ENCODE data around the gene VSIG4. TPM values are rescaled to one million over a fixed set of nuclear protein-coding genes. Genes with fewer than 3 reads are reported as not detected.

The VSIG4 gene
- total RNA-seq, 1 donor from 2014 or later = 22.6 TPM

- no peak for DNase-seq
These were observed 15.8 kb downstream of the VSIG4 start for GRCh38 chrX:66024092-66024467.

DNA sequence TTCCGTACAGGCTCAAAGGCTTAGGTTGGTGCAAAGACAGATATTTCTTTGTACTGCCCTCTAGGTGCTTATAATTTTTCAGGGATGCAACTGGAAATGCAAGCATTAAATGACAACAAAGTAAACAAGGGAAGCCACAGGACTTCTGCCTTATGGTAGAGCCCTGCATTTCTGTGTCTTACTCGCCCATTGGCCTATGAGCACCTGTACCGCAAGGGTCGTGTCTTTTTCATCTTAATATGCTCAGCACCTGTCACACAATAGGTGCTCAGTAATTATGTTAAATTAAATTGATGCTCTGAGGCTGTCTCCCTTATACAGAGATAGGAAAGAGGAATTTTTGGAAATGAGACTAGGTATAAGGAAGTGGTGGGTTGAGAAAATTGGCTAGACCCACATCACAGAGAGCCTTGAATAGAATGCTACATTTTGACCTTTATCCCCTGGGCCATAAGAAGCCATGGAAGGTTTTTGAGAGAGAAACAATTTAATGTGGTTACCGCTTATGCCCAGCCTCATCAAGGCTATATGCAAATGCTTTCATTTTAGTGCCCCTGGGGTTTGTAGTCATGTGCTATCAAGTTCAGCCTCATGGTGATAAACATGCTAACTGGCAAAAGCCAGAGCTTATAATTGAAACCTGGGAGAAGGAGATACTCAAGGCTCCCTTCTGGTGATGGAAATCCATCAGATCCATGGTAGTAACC, 16.3 kb downstream of the VSIG4 start:
- no peak for DNase-seq

DNA sequence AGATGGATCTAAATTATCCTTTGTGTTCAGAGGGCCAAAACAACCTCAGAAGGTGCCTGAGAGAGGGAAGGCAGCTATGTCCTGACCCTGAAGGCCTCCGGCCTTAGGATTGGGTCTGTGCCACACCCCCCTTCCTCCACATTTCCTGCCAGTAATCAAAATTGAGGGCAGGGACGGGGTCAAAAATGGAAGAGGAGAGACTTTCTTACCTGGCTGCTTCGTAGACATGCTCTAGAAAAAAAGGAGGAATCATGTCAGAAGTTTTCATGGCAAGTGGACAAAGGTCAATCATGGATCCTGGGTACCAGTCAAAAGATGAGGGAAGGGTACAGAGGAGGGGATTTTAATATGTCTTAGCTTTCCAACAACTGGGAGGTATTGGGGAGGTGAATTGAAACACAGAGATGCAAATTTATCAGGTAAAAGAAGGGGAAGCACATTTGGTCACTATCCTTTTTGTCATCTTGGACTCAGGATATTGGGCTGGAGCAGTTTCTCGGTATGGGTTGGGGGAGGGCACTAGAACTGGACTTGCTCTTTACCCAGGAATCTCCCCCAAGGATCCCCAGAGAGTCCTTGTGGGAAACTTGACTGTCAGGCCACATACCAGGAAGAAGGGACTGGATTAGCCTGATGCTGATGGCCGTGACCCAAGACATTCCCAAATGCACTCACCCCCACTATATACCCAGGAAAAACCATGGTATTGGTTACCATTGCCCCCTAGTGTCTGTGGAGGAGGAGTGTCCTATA, 17.1 kb downstream of the VSIG4 start:
- no peak for DNase-seq

- DNase-seq = no peak
These were observed 17.9 kb downstream of the VSIG4 start for GRCh38 chrX:66021765-66022631.

- DNase-seq = no peak
These were observed 18.5 kb downstream of the VSIG4 start for GRCh38 chrX:66021401-66021764.

- no peak for DNase-seq
These were observed 19.1 kb downstream of the VSIG4 start for GRCh38 chrX:66020631-66021334.

DNA sequence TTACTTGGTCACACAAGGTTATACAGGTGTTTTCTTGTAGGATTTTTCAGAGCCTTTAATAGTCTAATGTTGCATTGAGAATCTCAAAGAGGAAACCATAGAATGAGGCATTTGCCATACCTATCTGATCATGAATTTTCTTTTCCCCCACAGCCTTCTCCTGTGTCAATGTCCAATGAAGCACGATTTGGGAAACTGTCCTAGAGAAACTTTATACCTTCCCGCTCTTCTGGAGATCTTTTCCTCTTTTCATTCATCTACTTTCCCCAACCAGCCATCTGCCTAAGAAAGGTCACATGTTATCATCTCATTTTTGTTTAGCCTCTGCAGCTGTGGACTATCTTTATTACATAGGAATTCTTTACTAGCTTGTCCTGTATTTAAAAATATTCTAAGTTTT, 19.9 kb downstream of the VSIG4 start:
- DNase-seq = no peak

- DNase-seq = no peak
These were observed 20.6 kb downstream of the VSIG4 start for GRCh38 chrX:66019310-66019652.

- no peak for DNase-seq
These were observed 21.1 kb downstream of the VSIG4 start for GRCh38 chrX:66018585-66019309.

GRCh38 chrX:66017659-66018170, 22.2 kb downstream of the VSIG4 start:
- DNase-seq = no peak

- DNase-seq = no peak
These were observed 22.8 kb downstream of the VSIG4 start for GRCh38 chrX:66016905-66017658.

DNA sequence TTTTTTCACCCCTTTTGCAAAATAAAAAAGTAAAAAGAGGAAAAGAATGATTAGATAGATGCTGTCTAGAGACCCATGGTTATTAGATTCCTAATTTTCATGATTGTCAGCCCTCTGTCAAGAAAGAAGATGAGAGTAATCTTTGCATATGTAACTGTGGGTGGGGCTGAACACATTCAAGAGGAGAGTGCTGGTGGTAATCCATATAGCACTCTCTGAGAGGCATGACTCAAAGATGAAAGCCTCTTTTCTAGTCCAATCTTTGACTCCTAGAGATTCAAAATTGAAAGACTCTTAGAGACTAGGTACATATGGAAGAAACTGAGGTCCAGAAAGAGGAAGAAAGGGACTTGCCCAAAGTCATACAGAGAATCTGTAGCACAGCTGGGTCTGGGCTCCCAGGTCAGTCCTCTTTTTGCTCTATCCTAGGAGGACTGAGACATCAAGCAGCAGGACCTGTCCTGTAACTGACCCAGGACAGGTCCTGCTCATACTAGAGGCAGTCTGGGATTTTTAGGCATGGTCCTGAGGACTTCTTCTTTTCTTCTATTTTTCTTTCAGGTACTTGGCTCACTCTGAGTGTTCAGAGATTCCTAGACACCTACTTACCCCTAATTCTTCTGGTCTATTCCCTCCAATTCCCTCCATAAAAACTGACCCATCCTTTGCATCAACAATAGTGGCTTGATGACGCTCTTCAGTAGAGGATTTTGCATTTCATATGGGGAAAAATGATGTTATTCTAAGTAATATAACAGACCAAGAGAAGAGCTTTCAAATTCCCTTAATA, 23.8 kb downstream of the VSIG4 start:
- no peak for DNase-seq

DNA sequence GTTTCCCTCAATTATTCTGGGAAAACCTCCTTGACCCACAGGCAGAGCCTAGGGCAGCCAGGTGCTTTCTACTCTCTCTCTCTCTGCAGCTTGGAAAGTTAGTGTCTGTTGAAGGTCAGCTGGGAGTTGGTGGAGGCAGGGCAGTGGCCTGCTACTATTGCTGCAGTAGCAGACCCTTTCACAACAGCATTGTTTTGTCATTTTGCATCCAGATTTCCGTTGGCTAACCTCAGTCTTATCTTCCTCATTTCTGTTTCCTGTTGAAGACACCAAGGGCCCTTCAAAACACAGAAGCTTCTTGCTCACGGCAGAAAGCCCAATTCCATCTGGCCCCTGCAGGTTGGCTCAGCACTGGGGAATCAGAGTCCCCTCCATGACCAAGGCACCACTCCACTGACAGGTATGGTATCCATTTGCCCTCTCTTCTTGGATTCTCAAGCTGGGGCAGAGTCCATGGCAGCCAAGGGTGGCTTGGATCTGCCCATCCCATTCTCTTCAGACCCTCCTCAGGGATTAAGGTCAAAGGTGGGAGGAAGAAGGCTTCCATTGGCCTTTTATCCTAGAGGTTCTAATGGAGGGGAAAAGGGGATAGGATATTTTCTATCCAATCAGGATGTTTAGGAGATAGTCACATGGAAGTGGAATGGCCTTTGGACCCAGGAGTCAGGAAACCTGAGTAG, 24.6 kb downstream of the VSIG4 start:
- DNase-seq = no peak

DNA sequence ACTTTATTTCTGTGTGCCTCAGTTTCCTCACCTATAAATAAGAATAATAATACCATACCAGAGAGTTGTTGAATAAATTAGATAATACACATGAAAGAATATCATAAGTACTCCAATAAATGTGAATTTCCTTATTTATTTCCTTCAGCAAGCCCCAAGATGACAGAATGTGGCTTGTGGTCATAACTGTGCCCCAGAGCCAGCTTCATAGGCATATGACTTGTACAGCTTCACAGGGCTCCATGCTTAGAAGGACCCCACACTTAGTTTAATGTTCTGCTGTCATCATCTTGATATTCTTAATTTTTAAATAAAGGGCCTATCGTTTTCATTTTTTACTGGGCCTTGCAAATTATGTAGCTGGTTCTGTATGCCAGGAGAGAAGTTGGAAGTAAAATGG, 25.3 kb downstream of the VSIG4 start:
- no peak for DNase-seq

DNA sequence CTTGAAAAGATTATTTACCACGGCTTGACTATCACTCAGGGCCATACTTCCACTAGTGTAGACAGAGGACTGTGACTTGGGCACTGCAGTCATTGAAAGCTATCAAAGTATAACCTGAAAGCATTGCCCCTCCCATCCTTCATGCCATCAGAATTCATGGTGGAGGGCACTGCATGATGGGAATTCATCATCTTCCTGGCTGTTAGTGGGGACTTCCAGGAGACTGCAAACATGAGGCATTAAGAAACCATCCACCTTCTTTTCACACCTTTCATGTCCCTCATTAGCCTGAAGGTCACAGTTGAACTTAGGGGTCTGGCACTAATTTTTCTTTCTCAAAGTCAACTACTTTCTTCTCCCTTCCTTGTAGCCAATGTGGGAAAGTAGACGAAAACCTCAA, 25.8 kb downstream of the VSIG4 start:
- no peak for DNase-seq

DNA sequence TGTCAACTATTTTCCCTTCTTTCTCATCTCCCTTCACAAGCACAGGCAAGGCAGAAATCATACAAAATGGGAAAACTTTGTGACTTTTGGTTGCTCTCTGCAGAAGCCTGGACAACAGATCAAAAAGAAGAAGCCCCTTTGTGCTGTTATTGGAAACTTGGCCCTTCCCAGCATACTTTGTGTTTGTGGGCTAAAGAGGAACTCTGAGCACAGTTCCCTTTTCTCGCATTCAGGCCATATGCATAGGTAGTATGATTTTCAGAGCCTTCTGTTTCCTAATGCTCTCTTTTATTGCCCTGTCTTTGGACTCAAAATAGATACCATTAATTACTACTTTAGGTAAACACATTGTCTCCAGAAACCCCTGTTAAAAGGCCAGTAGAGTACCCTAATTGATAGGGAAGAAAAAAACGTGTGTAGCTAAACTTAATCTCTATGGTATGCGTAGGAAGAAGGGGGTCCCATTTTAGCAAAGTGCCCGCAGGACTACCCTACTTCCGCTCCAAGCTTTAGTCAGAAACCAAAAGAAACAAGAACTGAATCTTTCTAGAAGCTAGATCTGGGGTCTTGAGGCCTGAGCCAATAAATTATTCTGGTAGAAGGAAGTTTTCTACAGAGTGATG, 26.6 kb downstream of the VSIG4 start:
- DNase-seq = no peak

- DNase-seq = no peak
These were observed 27.8 kb downstream of the VSIG4 start for GRCh38 chrX:66012094-66012534.

- no peak for DNase-seq
These were observed 30.5 kb downstream of the VSIG4 start for GRCh38 chrX:66009231-66009845.
